Activated effector memory CD4-positive, alpha-beta T cell treated with Interleukin-2 at 50 U/mL for 16 hours (primary cell): ENCODE data around the gene PTTG2.
"Not testable (repeated sequence)": the region's sequence is repeated elsewhere in the genome, so short reads cannot be mapped to it uniquely, and the experiment has no call there.

Experiments
- DNase-seq: peaks from one replicate; pipeline ENCODE4 v3.0.0-alpha.2; 2020

The PTTG2 gene

DNA sequence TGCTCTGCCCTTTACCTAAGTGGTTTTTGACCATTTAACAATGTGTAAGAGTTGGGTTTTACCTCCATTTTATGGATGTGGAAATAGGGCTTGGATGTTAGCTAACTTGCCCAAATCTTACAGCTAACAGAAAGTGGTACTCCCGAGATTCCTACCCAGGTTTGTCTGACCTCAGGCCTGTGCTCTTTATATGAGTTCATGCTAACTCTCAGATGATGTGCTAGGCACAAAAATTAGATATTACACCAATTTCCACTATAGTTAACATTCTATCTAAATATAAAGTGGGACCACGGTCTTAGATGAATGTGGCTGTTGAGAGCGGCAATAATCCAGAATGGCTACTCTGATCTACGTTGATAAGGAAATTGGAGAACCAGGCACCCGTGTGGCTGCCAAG lies at the start of gene PTTG2:
Gene PTTG2 (plus strand): TSS at position 301 of the 400 bp plus-strand sequence. CDS start 37 bp downstream, at position 338.
- no peak for DNase-seq

DNA sequence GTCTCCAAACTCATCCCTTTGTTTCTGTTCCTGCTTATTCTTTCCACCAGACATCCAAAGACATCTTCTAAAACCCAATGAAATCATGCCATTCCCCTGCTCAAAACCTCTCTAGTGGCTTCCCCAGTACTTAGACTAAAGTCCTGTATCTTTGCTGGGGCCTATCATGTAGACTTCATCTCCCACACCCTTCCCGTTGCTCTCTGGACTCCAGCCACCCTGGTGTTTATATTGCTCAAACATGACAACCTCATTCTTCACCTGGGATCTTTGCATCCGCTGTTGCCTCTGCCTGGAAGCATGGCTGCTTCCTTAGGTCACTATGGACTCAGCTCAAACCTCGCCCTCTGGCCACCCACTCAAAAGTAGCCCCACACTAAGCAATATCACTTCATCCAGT lies 45.7 kb upstream of the PTTG2 start:
- no peak for DNase-seq

DNA sequence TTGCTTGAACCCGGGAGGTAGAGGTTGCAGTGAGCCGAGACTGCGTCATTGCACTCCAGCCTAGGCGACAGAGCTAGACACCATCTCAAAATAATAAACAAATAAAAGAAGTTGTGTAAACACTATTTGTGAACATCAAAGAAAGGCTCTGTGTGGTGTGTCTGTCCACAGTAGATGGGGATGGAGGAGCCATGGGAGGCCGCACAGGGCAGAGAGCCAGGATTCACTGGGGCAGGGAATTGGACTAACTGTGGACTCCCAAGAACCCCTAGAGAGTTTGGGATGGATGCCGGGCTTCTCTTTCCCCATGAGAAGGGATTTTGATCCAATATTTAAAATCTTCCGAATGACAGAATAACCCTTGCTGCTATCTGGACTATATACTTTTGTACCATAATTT lies 42.8 kb upstream of the PTTG2 start:
- DNase-seq, result no peak

DNA sequence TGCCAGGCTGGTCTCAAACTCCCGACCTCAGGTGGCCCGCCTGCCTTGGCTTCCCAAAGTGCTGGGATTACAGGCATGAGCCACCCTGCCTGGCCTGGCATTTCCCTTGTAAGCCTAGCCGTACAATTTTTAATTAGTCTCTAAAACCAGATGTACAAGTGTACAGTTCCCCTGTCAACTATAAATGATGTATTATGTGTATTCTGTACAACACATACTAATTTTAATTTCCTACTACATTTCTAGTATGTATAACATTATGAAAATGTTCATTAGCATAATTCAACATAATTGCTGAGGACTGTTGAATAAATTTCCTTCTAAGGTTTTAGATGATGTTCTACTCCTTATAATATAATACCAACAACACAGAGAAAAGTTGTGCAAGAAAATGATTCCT lies 41.5 kb upstream of the PTTG2 start:
- no peak for DNase-seq

DNA sequence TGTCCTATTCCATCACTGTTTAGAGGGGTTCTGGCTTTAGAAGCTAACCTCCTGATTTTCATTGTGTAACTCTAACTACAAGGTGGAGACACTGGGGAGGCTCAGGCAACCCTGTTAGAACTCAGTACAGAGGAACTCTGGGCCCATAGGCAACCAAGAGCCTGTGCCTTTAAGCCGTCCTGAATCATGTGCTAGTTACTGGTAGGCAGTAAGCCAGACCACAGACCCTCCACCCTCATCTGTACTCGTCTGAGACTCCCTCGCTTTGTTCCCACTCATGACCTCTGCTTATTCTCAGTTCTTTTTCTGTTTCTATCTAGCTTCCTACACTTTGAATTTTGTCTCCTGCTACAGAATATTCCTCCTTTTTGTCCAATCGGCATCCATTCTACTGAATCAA lies 37.9 kb upstream of the PTTG2 start:
- no peak for DNase-seq

DNA sequence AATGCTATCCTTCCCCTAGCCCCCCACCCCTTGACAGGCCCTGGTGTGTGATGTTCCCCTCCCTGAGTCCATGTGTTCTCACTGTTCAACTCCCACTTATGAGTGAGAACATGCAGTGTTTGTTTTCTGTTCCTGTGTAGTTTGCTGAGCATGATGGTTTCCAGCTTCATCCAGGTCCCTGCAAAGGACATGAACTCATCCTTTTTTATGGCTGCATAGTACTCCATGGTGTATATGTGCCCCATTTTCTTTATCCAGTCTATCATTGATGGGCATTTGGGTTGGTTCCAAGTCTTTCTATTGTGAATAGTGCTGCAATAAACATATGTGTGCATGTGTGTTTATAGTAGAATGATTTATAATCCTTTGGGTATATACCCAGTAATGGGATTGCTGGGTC lies 37.1 kb upstream of the PTTG2 start:
- DNase-seq, result not testable (repeated sequence)

DNA sequence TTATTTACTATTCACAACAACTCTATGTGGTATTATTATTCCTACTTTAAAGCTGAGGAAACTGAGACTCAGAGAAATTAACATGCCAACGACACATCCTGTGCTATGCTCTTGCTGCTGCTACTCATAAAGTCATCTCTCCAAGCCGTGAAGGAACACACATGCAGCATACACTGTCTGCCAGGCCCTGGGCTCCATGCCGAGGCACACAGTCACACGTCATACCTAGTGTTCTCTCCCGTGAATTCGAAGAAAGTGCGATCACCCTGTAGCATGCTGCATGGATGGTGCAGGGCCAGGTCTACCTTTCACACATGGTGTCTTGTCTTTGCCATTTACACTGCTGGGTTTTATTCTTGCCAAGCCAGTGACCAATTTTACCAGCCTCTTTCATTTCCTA lies 35.3 kb upstream of the PTTG2 start:
- DNase-seq, result no peak

DNA sequence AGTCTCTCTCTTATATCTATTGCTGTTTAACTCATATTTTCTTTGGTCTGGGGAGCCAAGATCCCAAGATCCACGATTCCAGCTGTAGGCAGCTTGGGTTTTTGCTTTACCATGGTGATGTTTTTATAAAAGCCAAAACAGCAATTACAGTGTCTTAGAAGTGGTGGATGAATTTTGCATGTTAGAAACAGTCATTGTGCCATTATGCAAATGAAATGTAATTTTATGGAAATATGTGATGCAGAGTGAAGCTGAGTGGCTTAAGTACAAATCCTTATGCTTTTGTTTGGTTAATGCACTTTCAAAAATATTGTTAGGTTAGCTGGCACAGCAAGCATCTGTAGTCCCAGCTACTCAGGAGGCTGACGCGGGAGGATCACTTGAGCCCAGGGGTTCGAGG lies 32.8 kb upstream of the PTTG2 start:
- no peak for DNase-seq

DNA sequence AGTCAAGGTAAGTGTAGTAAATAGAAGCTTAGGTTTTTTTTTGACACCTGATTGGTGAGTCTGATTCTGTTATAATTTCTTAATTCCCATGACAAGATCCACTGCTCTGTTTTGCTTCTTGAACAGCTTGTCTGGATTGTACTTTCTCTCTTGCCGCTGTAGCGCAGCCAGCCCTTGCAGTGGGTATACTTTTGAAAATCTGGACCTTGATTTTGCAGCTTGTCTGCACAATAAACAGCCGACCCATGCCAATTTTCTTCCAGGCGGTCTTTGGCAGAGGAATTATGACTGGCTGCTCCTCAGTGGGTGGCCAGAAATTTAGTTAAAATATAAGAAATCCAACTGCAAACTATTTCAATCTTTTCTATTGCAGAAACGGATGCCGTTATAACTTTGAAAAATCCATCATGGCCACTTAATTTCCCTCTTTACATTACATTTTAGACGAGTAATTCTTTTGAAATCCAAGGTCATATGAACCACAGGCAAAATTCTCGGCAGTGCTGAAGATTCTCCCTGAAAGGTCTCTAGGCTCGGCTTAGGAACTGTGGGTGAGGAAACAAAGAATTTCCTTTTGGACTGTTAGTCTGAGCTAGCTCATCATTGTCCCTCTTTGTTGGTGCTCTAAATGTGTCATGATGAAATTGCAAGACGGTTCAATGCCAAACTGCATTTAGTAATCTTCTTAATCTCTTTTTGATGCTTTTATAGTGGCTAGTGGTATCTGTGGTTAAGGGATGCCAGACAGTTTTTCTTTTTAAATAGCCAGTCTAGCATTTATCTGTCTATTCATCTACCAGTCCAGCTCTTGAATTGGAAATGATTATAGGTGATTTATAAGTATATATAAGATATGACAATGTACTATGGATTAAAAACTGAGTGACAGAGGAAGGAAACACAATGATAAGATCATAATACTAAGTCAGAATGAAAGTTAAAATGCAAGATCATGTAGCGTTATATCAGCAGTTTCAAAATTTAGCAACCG lies 31.5 kb upstream of the PTTG2 start:
- no peak for DNase-seq

DNA sequence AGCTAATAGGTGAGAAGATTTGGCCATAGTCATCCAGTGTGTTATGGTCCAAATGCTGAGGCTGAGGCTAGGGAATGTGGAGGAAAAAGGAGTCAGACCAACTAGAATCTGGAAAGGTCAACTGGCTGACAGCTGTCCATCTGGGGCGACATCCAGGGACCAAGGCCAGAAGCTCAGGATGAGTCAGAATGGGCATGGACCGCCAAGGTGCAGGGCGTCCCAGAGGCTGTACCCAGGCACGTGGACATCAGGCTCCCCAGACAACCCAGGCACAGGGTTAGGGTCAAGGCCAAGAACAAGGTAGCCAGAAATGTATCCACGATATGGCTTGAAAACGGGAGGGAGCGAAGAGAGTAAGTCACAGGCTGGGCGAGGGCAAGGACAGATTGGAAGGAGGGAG lies 26.1 kb upstream of the PTTG2 start:
- DNase-seq, result no peak

DNA sequence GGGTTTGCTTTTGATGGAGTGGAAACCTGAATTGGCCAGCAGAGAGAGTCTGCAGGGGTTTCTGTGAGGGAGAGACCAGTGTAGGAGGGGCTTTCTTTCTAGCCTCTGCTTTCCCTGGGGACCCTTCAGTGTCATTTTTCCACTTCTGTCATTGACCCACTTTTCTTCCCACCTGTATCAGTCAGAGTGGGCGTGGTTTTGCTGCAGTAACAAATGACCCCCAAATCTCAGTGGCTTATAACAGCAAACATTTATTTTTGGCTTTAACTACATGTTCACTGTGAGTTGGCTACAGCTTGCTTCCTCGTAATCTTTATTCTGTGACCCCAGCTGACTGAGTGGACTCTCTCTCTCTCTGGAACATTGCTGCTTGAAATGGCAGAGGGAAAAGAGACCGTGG lies 25.6 kb upstream of the PTTG2 start:
- DNase-seq, result no peak

DNA sequence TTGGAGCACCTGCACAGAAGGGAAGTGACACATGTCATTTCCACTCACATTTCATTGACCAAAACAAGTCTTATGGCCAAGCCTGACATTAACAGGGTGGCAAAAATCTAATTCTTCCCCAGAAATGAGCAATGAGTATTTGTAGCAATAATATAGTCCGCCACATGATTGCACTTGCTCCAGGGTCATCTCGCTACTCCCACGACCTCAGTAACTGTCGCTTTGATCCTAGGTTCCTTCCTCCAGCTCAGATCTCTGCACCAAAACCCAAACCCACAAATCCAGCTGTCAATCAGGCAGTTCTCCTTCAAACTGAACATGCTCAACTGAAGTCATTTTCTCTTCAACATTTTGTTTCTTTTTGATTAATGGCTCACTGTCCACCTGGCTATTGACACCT lies 25.2 kb upstream of the PTTG2 start:
- no peak for DNase-seq

DNA sequence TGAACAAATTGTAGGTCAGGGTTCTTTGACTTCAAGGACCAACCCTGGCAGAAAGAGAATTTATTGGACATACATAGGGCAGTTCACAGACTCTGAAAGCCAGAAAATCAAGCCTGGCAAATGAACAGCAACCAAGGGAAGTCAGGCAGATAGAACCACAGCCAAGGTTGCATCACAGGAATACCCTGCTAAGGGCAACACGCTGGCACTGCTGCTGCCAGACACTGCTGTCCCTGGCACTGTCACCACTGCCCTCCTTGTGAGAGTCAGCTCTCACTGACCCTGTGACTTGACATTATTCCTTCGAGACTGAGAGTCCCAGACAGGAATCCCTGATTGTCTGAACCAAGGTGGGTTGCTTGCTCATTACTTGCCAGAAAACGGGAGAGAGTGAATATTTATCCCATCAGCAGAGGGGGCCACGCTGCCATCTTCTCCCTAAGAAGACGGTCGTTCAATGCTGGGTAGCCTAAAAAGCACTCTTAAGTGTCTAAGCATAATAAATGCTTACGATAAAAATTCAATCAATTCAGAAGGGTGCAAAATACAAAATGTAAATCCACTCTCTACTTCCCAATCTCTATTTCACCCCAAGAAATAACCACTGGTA lies 23.2 kb upstream of the PTTG2 start:
- no peak for DNase-seq

DNA sequence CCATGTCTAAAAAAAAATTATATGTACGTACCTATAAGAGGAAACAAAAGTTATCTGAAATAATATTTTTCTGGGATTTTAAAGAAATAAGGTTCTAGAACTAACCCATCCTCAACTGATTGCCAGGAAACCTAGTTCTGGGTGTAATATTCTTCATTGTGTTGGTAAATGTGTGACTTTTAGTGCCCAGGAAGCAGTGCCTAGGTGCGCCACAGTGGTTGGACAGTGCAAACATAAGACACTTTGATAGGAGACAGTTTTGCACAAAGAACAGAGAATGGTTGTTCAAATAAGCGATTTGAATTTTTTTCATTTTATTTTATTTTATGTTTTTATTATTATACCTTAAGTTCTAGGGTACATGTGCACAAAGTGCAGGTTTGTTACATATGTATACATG lies 22.0 kb upstream of the PTTG2 start:
- DNase-seq, result no peak

DNA sequence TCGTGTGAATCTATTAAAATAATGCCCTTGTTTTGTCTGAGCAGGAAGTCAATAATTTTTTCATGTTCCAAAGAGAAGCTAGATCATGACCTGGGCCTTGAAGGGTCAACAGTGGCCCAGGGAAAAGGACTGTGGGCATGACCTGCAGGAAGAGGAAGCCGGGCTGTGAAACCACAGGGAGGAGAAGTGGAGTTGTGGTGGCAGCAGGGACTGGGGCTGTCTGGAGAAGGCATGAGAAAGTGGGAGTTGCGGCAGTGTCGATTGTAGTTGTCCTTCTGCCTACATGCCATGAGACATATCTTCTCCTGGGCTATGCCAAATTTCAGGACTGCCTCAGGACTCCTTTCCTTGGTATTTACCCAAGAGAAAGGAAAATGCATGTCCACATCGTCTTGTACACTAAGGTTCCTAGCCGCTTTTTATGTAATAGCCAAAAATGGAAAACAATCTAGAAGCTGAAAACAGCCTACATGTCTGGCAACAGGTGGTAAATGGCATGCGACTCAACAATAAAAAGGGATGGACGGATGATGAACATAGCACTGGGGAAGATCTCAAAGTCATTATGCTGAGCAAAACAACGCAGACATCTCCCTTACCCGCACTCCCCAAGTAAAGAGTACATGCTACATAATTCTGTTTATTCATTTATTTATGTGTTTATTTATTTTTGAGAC lies 13.6 kb upstream of the PTTG2 start:
- DNase-seq, result no peak

DNA sequence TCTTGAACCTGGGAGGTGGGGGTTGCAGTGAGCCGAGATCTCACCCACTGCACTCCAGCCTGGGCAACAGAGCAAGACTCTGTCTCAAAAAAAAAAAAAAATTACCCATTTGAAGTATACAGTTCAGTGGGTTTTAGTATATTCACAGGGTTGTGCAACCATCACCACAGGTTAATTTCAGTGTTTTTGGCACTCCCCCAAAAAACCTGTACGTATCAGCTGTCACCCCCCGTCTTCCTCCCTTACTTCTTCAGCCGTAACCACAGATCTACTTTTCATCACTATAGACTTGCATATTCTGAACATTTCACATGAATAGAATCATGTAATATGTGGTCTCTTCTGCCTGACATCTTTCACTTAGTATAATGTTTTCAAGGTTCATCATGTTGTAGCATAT lies 11.7 kb upstream of the PTTG2 start:
- no peak for DNase-seq

DNA sequence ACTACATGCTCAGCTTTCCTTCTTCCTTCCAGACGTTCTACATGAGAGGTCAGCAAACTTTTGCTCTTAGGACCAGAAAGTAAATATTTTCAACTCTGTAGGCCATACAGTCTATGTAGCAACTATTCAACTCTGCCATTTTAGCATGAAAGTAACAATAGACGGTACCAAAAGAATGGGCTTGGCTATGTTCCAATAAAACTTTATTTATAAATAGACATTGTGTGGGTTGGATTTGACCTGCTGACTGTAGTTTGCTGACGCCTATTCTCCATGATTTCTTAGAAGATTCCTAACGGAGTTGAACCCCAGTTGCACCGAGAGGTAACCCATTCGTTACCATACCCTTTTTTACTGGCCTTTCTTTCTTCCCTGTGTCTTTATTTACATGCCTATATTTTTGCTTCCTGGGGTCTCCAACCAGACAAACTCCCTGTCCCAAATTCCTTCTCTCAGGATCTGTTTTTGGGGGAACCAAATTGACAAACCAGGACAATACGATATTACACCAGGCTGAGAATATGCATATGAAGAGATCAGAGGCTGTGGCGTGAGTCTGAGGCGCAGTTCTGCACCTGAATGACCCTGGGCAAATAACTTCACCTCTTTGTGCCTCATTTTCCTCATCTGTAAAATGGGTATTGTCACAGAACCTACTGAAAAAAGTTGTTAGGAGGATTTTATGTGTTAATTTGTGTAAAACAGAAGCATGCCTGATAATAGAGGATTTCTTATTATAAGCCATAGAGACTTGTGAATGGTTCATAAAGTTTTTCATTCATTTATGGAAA lies 10.4 kb upstream of the PTTG2 start:
- no peak for DNase-seq

DNA sequence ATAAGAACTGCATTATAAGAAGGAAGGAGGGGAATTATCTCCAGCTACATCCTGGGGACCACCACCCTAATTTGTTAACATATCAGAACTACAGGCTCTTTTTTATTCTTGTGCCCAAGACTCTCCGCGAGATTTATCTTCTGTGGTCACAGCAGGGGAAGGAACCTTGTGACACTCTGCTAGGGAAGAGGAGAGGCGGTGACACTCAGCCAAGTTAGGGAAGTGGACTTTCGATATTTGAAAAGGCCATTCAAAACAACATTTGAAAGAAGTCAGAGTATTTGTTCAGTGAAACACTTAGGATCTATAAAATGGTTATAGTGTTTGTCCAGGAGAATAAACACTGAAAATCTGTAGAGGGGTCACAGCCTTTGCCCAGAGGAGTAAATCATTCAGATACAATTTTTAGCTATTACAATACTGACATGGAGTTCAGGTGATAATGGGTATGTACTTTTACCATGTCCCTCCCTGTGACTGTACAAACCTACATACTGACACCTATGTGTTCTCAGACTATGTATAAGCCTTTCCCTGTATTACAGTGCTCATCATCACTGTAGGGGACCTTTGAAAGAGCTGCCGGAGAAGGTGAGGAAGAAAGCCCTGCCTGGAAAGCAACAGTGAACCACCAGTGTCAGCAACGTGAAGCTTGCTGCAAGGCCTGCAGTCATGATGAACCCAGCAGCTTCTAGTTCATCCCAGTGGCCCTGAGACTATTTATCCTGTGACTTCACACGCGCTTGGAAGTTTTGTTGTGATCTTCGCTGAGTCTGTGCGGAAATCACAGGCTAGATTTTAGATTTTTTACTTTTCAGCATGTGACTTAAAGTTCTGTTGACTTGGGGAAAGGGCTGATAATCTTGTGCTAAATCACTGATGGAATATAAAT lies 8.5 kb upstream of the PTTG2 start:
- no peak for DNase-seq

DNA sequence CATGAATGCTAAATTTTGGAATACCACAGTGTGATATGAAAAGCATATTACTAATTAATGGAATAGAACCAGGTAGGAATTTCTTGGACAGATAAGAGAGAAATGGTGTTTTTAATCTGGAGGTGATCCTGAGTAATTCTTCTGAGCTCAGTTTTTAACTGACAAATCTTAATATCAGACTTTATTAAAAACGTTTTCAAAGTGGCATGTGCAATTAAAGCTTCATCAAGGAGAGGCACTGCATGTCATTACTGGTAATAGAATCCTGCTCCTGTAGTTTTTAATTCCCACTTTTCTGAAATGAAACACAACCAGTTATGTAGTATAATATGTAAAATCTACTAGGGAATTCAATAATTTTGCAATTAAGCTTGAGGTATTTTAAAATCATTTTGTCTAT lies 7.0 kb upstream of the PTTG2 start:
- no peak for DNase-seq

DNA sequence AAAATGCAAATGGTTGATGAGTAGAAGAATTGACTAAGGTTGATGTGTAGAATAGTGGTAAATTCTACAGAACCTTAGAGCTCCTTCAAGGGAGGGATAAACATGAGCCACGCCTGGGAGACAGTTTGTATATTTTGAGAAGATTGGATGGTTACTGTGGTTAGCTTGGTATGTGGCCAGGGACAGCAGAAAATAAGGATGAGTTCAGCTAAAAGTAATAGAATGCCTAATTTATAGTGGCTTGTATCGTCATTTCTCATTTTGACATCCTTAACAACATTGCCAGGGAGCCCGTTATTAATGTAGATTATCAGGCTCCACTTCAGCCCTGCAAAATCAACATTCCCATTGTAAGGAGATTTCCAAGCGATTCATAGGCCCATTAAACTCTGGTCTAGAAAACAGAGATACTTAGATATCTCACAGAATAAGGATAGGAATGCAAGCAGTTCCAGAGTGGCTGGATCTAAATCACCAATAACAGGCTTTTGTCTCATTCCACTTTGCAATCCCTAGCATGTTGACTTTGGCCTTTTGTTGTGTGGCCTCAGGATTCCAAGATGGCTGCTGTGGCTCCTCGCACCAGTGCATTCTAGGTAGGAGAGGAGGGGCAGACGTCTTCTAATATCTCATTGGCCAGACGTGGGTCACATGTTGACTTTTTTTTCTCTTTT lies 6.4 kb upstream of the PTTG2 start:
- no peak for DNase-seq

DNA sequence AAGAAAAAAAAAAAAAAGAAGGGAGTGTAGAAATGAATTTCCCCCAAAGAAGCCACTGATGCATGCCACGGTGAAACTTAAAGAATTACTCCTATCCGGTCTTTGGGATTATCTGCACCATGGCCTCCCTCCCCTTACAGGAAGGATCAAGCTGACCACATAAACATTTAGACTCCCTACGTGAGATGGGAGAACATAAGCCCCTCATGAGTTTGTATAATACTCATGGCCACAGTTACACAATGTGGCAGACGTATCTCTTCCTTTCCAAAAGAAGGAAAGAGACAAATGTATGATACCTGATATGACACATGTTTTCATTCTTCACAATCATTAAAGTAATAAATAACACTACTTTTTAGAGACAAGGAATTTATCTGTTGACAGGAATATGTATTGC lies 3.3 kb upstream of the PTTG2 start:
- no peak for DNase-seq
